MM.1S (cell line): ENCODE data around the gene WNT3.

Experiments
- DNase-seq: peaks from one replicate; pipeline ENCODE4 v3.0.0-alpha.2; 2015
- H2AFZ ChIP-seq: fragments of 300-600 bp; sonication (generic); 2 replicates; pipeline ENCODE4 v1.6.0; 2016; ENCODE audit warnings: antibody characterized with exemption, low read length
- H3F3A ChIP-seq: fragments of 300-600 bp; sonication (generic); 2 replicates; pipeline ENCODE4 v1.6.1; 2016; ENCODE audit warnings: mild to moderate bottlenecking, antibody characterized with exemption, low read length, moderate library complexity, mixed read lengths; ENCODE audit not compliant: insufficient read depth
- H3K27ac ChIP-seq: fragments of 300-600 bp; sonication (generic); 2 replicates; pipeline ENCODE4 v1.5.1; 2016; ENCODE audit warnings: mild to moderate bottlenecking, low read length
- H3K27me3 ChIP-seq: fragments of 300-600 bp; sonication (generic); replicated peaks from 2 replicates; pipeline ENCODE4 v1.6.0; 2016; ENCODE audit warnings: low read length; ENCODE audit not compliant: insufficient read depth
- H3K36me3 ChIP-seq: fragments of 300-600 bp; sonication (generic); replicated peaks from 2 replicates; pipeline ENCODE4 v1.6.1; 2016; ENCODE audit warnings: mild to moderate bottlenecking, low read length, mixed read lengths; ENCODE audit not compliant: insufficient read depth
- H3K4me1 ChIP-seq: fragments of 300-600 bp; sonication (generic); 2 replicates; pipeline ENCODE4 v1.6.1; 2016; ENCODE audit warnings: low read length, mixed read lengths
- H3K4me2 ChIP-seq: fragments of 300-600 bp; sonication (generic); 2 replicates; pipeline ENCODE4 v1.6.0; 2016; ENCODE audit warnings: low read depth, low read length
- H3K4me3 ChIP-seq: fragments of 300-600 bp; sonication (generic); 2 replicates; pipeline ENCODE4 v1.5.1; 2016; ENCODE audit warnings: low read length, mixed read lengths
- H3K79me2 ChIP-seq: fragments of 300-600 bp; sonication (generic); 2 replicates; pipeline ENCODE4 v1.6.1; 2016; ENCODE audit warnings: mixed run types, low read length, mixed read lengths
- H3K9ac ChIP-seq: fragments of 300-600 bp; sonication (generic); 2 replicates; pipeline ENCODE4 v1.6.1; 2016; ENCODE audit warnings: low read length, mixed read lengths
- H3K9me2 ChIP-seq: fragments of 300-600 bp; sonication (generic); replicated peaks from 2 replicates; pipeline ENCODE4 v1.6.1; 2016; ENCODE audit warnings: mild to moderate bottlenecking, low read length, mixed read lengths; ENCODE audit not compliant: insufficient read depth
- H3K9me3 ChIP-seq: fragments of 300-600 bp; sonication (generic); replicated peaks from 2 replicates; pipeline ENCODE4 v1.6.1; 2016; ENCODE audit warnings: mild to moderate bottlenecking, low read length, mixed read lengths; ENCODE audit not compliant: insufficient read depth
- H4K20me1 ChIP-seq: fragments of 300-600 bp; sonication (generic); 2 replicates; pipeline ENCODE4 v1.6.1; 2016; ENCODE audit warnings: mild to moderate bottlenecking, low read length, moderate library complexity, mixed read lengths; ENCODE audit not compliant: insufficient read depth
- CTCF ChIP-seq: fragments of 300-600 bp; sonication (generic); IDR thresholded peaks from 2 replicates; pipeline ENCODE4 v1.5.1; 2016; ENCODE audit warnings: antibody characterized with exemption, low read length, mixed read lengths
- EZH2 ChIP-seq: fragments of 300-600 bp; sonication (generic); optimal IDR thresholded peaks from 2 replicates; pipeline ENCODE3; 2017; ENCODE audit warnings: low read depth, mild to moderate bottlenecking, antibody characterized with exemption, low read length, mixed read lengths
- EZH2phosphoT487 ChIP-seq: fragments of 300-600 bp; sonication (generic); IDR thresholded peaks from 2 replicates; pipeline ENCODE4 v1.6.1; 2018; ENCODE audit warnings: antibody characterized with exemption, low read length

WNT3 gene

GRCh38 chr17:46802800-46803199 lies 15.7 kb downstream of the WNT3 start:
- no peaks in the 10 kb centered on the region for H3K9me3 ChIP-seq
- H2AFZ ChIP-seq: no peak overlapping the region
- no peak for DNase-seq
- no peaks in the 10 kb centered on the region for H3K4me1 ChIP-seq
- no peaks in the 10 kb centered on the region for H3K27me3 ChIP-seq
- no peaks in the 10 kb centered on the region for H3K9me2 ChIP-seq
- H4K20me1 ChIP-seq: no peaks in the 10 kb centered on the region
- H3K4me3 ChIP-seq: no peak overlapping the region
- TF ChIP-seq CTCF (no peak), EZH2phosphoT487 (no peak), EZH2 (no peak)
- no peaks in the 10 kb centered on the region for H3K36me3 ChIP-seq
- H3K79me2 ChIP-seq: no peaks in the 10 kb centered on the region
- no peak overlapping the region for H3K27ac ChIP-seq
- H3F3A ChIP-seq: no peaks in the 10 kb centered on the region
- no peak overlapping the region for H3K9ac ChIP-seq
- H3K4me2 ChIP-seq: no peak overlapping the region

GRCh38 chr17:46800573-46800972 lies 17.9 kb downstream of the WNT3 start:
- Histone ChIP-seq H4K20me1 (no peaks in the 10 kb centered on the region), H3K9ac (no peak overlapping the region), H2AFZ (no peak overlapping the region), H3K4me1 (no peaks in the 10 kb centered on the region), H3K4me2 (no peak overlapping the region), H3K9me3 (no peaks in the 10 kb centered on the region), H3K27ac (no peak overlapping the region), H3F3A (no peaks in the 10 kb centered on the region), H3K4me3 (no peak overlapping the region), H3K9me2 (no peaks in the 10 kb centered on the region), H3K27me3 (peaks cover 21% of the 10 kb centered on the region), H3K36me3 (no peaks in the 10 kb centered on the region), H3K79me2 (no peaks in the 10 kb centered on the region)
- DNase-seq: no peak
- no peak for TF ChIP-seq CTCF
- no peak for TF ChIP-seq EZH2phosphoT487

- H2AFZ ChIP-seq: no peak overlapping the region
- no peaks in the 10 kb centered on the region for H3F3A ChIP-seq
- no peaks in the 10 kb centered on the region for H3K9me2 ChIP-seq
- H4K20me1 ChIP-seq: no peaks in the 10 kb centered on the region
- no peaks in the 10 kb centered on the region for H3K4me1 ChIP-seq
- no peaks in the 10 kb centered on the region for H3K79me2 ChIP-seq
- H3K4me2 ChIP-seq: no peak overlapping the region
- peaks cover 39% of the 10 kb centered on the region for H3K27me3 ChIP-seq
- no peak overlapping the region for H3K4me3 ChIP-seq
- no peak overlapping the region for H3K27ac ChIP-seq
- H3K9ac ChIP-seq: no peak overlapping the region
- no peaks in the 10 kb centered on the region for H3K36me3 ChIP-seq
- no peaks in the 10 kb centered on the region for H3K9me3 ChIP-seq
- DNase-seq: no peak
- TF ChIP-seq CTCF (no peak), EZH2phosphoT487 (no peak), EZH2 (no peak)
Measured at GRCh38 chr17:46796956-46797530, 21.4 kb downstream of the WNT3 start.
